Measurements from ENCODE around the gene CYP2W1.

The CYP2W1 gene

DNA sequence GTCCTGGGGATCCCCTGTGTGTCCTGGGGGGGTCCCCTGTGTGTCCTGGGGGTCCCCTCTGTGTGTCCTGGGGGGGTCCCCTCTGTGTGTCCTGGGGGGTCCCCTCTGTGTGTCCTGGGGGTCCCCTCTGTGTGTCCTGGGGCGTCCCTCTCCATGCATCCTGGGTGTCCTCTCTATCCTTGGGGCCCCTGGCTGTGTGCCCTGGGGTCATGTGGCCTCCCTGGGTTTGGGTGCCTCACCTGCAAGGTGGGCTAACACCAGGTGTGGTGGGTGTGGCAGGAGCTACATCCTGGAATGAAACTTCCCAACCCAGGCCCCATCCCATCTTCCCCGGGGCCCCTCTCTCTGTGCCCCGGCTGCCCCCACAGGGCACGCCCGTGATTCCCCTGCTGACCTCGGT is 4.9 kb downstream of the CYP2W1 start:
- no peak for TF ChIP-seq POLR2AphosphoS5 (IDR thresholded peaks at IDR 0.05; ENCODE audit: low read depth)
- TF ChIP-seq, protein P1, sequence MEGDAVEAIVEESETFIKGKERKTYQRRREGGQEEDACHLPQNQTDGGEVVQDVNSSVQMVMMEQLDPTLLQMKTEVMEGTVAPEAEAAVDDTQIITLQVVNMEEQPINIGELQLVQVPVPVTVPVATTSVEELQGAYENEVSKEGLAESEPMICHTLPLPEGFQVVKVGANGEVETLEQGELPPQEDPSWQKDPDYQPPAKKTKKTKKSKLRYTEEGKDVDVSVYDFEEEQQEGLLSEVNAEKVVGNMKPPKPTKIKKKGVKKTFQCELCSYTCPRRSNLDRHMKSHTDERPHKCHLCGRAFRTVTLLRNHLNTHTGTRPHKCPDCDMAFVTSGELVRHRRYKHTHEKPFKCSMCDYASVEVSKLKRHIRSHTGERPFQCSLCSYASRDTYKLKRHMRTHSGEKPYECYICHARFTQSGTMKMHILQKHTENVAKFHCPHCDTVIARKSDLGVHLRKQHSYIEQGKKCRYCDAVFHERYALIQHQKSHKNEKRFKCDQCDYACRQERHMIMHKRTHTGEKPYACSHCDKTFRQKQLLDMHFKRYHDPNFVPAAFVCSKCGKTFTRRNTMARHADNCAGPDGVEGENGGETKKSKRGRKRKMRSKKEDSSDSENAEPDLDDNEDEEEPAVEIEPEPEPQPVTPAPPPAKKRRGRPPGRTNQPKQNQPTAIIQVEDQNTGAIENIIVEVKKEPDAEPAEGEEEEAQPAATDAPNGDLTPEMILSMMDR (IDR thresholded peaks at IDR 0.05; ENCODE audit: insufficient read depth, low read length) = no peak
- no peak for TF ChIP-seq GABPA (IDR thresholded peaks at IDR 0.05; ENCODE audit: low read depth)
- no peak for TF ChIP-seq SPI1 (IDR thresholded peaks at IDR 0.05; ENCODE audit: borderline replicate concordance, low read depth)
- TF ChIP-seq, protein P2, sequence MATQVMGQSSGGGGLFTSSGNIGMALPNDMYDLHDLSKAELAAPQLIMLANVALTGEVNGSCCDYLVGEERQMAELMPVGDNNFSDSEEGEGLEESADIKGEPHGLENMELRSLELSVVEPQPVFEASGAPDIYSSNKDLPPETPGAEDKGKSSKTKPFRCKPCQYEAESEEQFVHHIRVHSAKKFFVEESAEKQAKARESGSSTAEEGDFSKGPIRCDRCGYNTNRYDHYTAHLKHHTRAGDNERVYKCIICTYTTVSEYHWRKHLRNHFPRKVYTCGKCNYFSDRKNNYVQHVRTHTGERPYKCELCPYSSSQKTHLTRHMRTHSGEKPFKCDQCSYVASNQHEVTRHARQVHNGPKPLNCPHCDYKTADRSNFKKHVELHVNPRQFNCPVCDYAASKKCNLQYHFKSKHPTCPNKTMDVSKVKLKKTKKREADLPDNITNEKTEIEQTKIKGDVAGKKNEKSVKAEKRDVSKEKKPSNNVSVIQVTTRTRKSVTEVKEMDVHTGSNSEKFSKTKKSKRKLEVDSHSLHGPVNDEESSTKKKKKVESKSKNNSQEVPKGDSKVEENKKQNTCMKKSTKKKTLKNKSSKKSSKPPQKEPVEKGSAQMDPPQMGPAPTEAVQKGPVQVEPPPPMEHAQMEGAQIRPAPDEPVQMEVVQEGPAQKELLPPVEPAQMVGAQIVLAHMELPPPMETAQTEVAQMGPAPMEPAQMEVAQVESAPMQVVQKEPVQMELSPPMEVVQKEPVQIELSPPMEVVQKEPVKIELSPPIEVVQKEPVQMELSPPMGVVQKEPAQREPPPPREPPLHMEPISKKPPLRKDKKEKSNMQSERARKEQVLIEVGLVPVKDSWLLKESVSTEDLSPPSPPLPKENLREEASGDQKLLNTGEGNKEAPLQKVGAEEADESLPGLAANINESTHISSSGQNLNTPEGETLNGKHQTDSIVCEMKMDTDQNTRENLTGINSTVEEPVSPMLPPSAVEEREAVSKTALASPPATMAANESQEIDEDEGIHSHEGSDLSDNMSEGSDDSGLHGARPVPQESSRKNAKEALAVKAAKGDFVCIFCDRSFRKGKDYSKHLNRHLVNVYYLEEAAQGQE (IDR thresholded peaks at IDR 0.05; ENCODE audit: insufficient replicate concordance, low read depth) = no peak
- H3K4me3 ChIP-seq (replicated peaks; ENCODE audit: insufficient read depth, low read length) = no peak overlapping the region
- H3K27ac ChIP-seq (replicated peaks) = no peak overlapping the region
- peaks cover 2% of the 10 kb centered on the region for H3K27me3 ChIP-seq (ENCODE audit: insufficient read depth, poor library complexity, severe bottlenecking)
- no peak for DNase-seq (ENCODE audit: low read depth in 1 of 2, low spot score in 1 of 2)

DNA sequence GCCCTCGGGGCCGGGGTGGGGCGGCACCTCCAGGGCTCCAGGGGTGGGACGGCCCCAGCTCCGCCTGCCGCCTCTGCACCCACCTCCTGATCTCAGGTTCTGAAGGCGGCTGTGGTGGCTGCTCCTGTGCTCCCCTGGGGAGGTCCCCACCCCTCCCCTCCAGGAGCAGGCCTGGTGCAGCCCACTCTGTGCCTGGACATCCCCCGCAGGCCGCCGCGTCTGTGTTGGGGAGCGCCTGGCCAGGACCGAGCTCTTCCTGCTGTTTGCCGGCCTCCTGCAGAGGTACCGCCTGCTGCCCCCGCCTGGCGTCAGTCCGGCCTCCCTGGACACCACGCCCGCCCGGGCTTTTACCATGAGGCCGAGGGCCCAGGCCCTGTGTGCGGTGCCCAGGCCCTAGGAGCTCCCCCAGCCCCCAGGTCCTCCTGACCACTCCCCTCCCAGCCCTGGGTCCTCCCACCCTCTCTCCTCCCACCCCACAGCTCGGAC is 5.5 kb downstream of the CYP2W1 start:
- Histone ChIP-seq H3K27me3 (ENCODE audit: insufficient read depth, poor library complexity, severe bottlenecking) (peaks cover 2% of the 10 kb centered on the region), H3K27ac (replicated peaks) (no peak overlapping the region), H3K4me3 (replicated peaks; ENCODE audit: insufficient read depth, low read length) (no peak overlapping the region)
- DNase-seq (ENCODE audit: low read depth in 1 of 2, low spot score in 1 of 2) = no peak
- TF ChIP-seq, protein P2 (IDR thresholded peaks at IDR 0.05; ENCODE audit: insufficient replicate concordance, low read depth) = no peak
- TF ChIP-seq POLR2AphosphoS5 (IDR thresholded peaks at IDR 0.05; ENCODE audit: low read depth) (no peak), GABPA (IDR thresholded peaks at IDR 0.05; ENCODE audit: low read depth) (no peak), SPI1 (IDR thresholded peaks at IDR 0.05; ENCODE audit: borderline replicate concordance, low read depth) (no peak)
- TF ChIP-seq, protein P1 (IDR thresholded peaks at IDR 0.05; ENCODE audit: insufficient read depth, low read length) = no peak

DNA sequence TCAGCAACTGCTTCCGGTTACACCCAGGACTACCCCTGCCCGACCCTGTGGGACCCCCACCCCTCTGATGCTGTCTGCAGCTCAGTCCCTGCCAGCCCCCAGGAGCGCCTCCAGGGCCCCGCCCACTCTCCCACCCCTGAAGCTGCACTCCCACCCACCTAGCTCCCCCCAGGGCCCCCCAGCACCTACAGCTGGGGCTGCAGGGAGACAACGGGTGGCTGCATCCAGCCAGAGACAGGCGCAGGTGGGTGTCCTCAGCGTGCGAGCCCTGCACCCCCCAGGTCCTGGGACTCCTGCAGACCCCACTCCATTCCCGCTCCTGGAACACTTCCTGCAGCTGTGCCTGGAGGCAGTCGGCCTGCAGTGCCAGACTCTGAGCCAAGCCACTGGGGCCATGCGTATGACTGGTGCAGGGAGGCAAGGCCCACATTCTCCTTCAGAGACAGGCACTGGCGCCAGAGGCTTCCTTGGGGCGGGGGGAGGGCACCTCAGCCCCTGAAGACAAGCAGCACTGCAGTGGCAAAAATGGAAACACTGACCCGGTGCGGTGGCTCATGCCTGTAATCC is 6.1 kb downstream of the CYP2W1 start:
- H3K27me3 ChIP-seq (ENCODE audit: insufficient read depth, poor library complexity, severe bottlenecking) = peaks cover 2% of the 10 kb centered on the region

More for the DNA sequence above, 6.1 kb downstream of the CYP2W1 start:
- DNase-seq (ENCODE audit: low read depth in 1 of 2, low spot score in 1 of 2) = no peak
- no peak for TF ChIP-seq GABPA (IDR thresholded peaks at IDR 0.05; ENCODE audit: low read depth)
- TF ChIP-seq POLR2AphosphoS5 (IDR thresholded peaks at IDR 0.05; ENCODE audit: low read depth) = no peak
- TF ChIP-seq, protein P2 (IDR thresholded peaks at IDR 0.05; ENCODE audit: insufficient replicate concordance, low read depth) = no peak
- no peak for TF ChIP-seq SPI1 (IDR thresholded peaks at IDR 0.05; ENCODE audit: borderline replicate concordance, low read depth)
- TF ChIP-seq, protein P1 (IDR thresholded peaks at IDR 0.05; ENCODE audit: insufficient read depth, low read length) = no peak
- Histone ChIP-seq H3K27ac (replicated peaks) (no peak overlapping the region), H3K4me3 (replicated peaks; ENCODE audit: insufficient read depth, low read length) (no peak overlapping the region)
